HEK293 (cell line): ENCODE data around the gene TACC2.

Experiments
- CTCF ChIA-PET: fragments of 350-600 bp; formaldehyde crosslinking; extraction: SDS; loops from one replicate; lab custom pipeline; 2021; ENCODE audit warnings: antibody characterized with exemption; lab: Yijun Ruan, JAX
- POLR2A ChIA-PET: fragments of 300-600 bp; formaldehyde crosslinking; extraction: SDS; loops from one replicate; lab custom pipeline; 2020; ENCODE audit warnings: antibody characterized with exemption, inconsistent platforms; lab: Yijun Ruan, JAX
- H3K27ac ChIP-seq: fragments of 200-500 bp; sonication (Bioruptor generic); 2 replicates; pipeline ENCODE4 v1.5.1; 2014; ENCODE audit warnings: low read depth, low read length, control low read depth, inconsistent platforms; ENCODE audit errors: extremely low read depth
- H3K36me3 ChIP-seq, 2 experiments: fragments of 200-500 bp in 1 of 2; sonication (Bioruptor generic) in 1 of 2; 1 replicate in 1 of 2; 2 replicates in 1 of 2; pipeline ENCODE4 v1.5.1; 2014 to 2017; ENCODE audit warnings: inconsistent platforms in 2 of 2, low read length in 2 of 2; ENCODE audit not compliant: control insufficient read depth in 2 of 2, insufficient read depth in 1 of 2
- H3K4me1 ChIP-seq: fragments of 200-500 bp; sonication (Bioruptor generic); 2 replicates; pipeline ENCODE4 v1.5.1; 2014; ENCODE audit warnings: mild to moderate bottlenecking, low read length, inconsistent platforms; ENCODE audit not compliant: control insufficient read depth, insufficient read depth
- H3K4me3 ChIP-seq: 2 replicates; pipeline ENCODE4 v1.5.1; 2011; ENCODE audit warnings: low read depth, mild to moderate bottlenecking, control low read depth, low read length, moderate library complexity
- H3K9me3 ChIP-seq: fragments of 200-500 bp; sonication (Bioruptor generic); 2 replicates; pipeline ENCODE4 v1.5.1; 2014; ENCODE audit warnings: low read depth, low read length, inconsistent platforms; ENCODE audit not compliant: control insufficient read depth, insufficient read depth
- FEZF1 ChIP-seq: fragments of 450-650 bp; formaldehyde crosslinking; IDR thresholded peaks from 2 replicates; pipeline ENCODE4 v1.5.1; 2016; ENCODE audit warnings: missing biosample characterization, missing genetic modification characterization
- GLIS1 ChIP-seq: fragments of 450-650 bp; formaldehyde crosslinking; IDR thresholded peaks from 2 replicates; pipeline ENCODE4 v1.5.1; 2016; ENCODE audit warnings: missing biosample characterization, missing genetic modification characterization
- OSR2 ChIP-seq: fragments of 450-650 bp; formaldehyde crosslinking; IDR thresholded peaks from 2 replicates; pipeline ENCODE4 v1.5.1; 2016; ENCODE audit warnings: missing biosample characterization, missing genetic modification characterization
- RBAK ChIP-seq: fragments of 450-650 bp; formaldehyde crosslinking; IDR thresholded peaks from 2 replicates; pipeline ENCODE4 v1.5.1; 2016; ENCODE audit warnings: missing biosample characterization, missing genetic modification characterization
- SCRT2 ChIP-seq: fragments of 450-650 bp; formaldehyde crosslinking; IDR thresholded peaks from 2 replicates; pipeline ENCODE4 v1.5.1; 2016; ENCODE audit warnings: missing biosample characterization, missing genetic modification characterization
- ZBTB26 ChIP-seq: fragments of 450-650 bp; formaldehyde crosslinking; optimal IDR thresholded peaks from 2 replicates; pipeline ENCODE3; 2016; ENCODE audit warnings: missing biosample characterization, mild to moderate bottlenecking, missing genetic modification characterization
- ZNF146 ChIP-seq: fragments of 450-650 bp; formaldehyde crosslinking; IDR thresholded peaks from 2 replicates; pipeline ENCODE4 v1.5.1; 2016; ENCODE audit warnings: missing biosample characterization, missing genetic modification characterization
- ZNF211 ChIP-seq: fragments of 450-650 bp; formaldehyde crosslinking; IDR thresholded peaks from 2 replicates; pipeline ENCODE4 v1.5.1; 2016; ENCODE audit warnings: low read depth, missing biosample characterization, missing genetic modification characterization
- ZNF341 ChIP-seq: fragments of 450-650 bp; formaldehyde crosslinking; IDR thresholded peaks from 2 replicates; pipeline ENCODE4; 2016; ENCODE audit warnings: low read depth, missing biosample characterization, missing genetic modification characterization
- ZNF518A ChIP-seq: fragments of 450-650 bp; formaldehyde crosslinking; conservative IDR thresholded peaks from 2 replicates; pipeline ENCODE4 v1.5.1; 2016; ENCODE audit warnings: low read depth, missing biosample characterization, missing genetic modification characterization
- ZNF623 ChIP-seq: fragments of 450-650 bp; formaldehyde crosslinking; IDR thresholded peaks from 2 replicates; pipeline ENCODE4 v1.5.1; 2016; ENCODE audit warnings: missing biosample characterization, missing genetic modification characterization
- ZNF639 ChIP-seq: fragments of 450-650 bp; formaldehyde crosslinking; IDR thresholded peaks from 2 replicates; pipeline ENCODE4 v1.5.1; 2016; ENCODE audit warnings: missing biosample characterization, missing genetic modification characterization
- ZNF701 ChIP-seq: fragments of 450-650 bp; formaldehyde crosslinking; IDR thresholded peaks from 2 replicates; pipeline ENCODE4 v1.5.1; 2016; ENCODE audit warnings: missing biosample characterization, missing genetic modification characterization
- ZSCAN16 ChIP-seq: fragments of 450-650 bp; formaldehyde crosslinking; IDR thresholded peaks from 2 replicates; pipeline ENCODE4 v1.5.1; 2016; ENCODE audit warnings: missing biosample characterization, missing genetic modification characterization
- ZSCAN5A ChIP-seq: fragments of 450-650 bp; formaldehyde crosslinking; IDR thresholded peaks from 2 replicates; pipeline ENCODE4 v1.5.1; 2016; ENCODE audit warnings: missing biosample characterization, missing genetic modification characterization
- TF ChIP-seq, protein P1 (sequence below): fragments of 450-650 bp; formaldehyde crosslinking; IDR thresholded peaks from 2 replicates; pipeline ENCODE4 v1.5.1; 2016; ENCODE audit warnings: missing biosample characterization, missing genetic modification characterization
- TF ChIP-seq, protein P2 (sequence below): fragments of 450-650 bp; formaldehyde crosslinking; IDR thresholded peaks from 2 replicates; pipeline ENCODE4 v1.5.0; 2017; ENCODE audit warnings: missing biosample characterization, missing genetic modification characterization, borderline replicate concordance
- TF ChIP-seq, protein P3 (sequence below): fragments of 450-650 bp; IDR thresholded peaks from 2 replicates; pipeline ENCODE4 v1.5.1; 2018; ENCODE audit warnings: missing biosample characterization, mild to moderate bottlenecking, missing genetic modification characterization

TACC2 gene

DNA sequence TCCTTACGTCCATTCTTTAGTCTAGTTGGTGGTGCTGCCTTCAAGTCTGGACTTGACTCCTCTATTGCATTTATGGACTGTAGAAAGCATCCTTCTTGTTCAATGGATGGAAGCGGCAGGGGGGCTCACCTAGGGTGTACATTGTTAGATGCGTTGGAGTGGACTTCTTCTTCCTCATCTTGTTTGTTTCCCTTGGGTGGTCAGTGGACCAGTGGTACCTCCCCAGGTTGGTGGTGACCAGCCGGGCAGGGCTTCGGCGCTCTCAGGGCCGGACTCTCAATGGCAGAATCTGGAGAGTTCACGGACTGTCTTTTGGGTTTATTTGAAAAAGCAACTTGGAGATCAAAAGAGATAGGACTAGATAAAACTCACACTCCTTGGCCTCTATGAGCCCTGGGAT is 276.0 kb downstream of the TACC2 start:
- TF ChIP-seq RBAK (tag by site-specific recombination) (no peak), ZSCAN16 (tag by site-specific recombination) (no peak), ZNF211 (tag by site-specific recombination) (no peak), ZSCAN5A (tag by site-specific recombination) (no peak), ZNF146 (tag by site-specific recombination) (no peak), SCRT2 (tag by site-specific recombination) (no peak), FEZF1 (no peak), ZNF518A (tag by site-specific recombination) (no peak), GLIS1 (tag by site-specific recombination) (no peak), ZNF701 (no peak), ZNF341 (tag by site-specific recombination) (no peak), OSR2 (tag by site-specific recombination) (no peak), ZNF623 (tag by site-specific recombination) (no peak), ZBTB26 (tag by site-specific recombination) (no peak), ZNF639 (tag by site-specific recombination) (no peak)
- TF ChIP-seq, protein P1, sequence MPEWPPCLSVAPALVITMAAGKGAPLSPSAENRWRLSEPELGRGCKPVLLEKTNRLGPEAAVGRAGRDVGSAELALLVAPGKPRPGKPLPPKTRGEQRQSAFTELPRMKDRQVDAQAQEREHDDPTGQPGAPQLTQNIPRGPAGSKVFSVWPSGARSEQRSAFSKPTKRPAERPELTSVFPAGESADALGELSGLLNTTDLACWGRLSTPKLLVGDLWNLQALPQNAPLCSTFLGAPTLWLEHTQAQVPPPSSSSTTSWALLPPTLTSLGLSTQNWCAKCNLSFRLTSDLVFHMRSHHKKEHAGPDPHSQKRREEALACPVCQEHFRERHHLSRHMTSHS (tag by site-specific recombination) = no peak
- TF ChIP-seq, protein P2, sequence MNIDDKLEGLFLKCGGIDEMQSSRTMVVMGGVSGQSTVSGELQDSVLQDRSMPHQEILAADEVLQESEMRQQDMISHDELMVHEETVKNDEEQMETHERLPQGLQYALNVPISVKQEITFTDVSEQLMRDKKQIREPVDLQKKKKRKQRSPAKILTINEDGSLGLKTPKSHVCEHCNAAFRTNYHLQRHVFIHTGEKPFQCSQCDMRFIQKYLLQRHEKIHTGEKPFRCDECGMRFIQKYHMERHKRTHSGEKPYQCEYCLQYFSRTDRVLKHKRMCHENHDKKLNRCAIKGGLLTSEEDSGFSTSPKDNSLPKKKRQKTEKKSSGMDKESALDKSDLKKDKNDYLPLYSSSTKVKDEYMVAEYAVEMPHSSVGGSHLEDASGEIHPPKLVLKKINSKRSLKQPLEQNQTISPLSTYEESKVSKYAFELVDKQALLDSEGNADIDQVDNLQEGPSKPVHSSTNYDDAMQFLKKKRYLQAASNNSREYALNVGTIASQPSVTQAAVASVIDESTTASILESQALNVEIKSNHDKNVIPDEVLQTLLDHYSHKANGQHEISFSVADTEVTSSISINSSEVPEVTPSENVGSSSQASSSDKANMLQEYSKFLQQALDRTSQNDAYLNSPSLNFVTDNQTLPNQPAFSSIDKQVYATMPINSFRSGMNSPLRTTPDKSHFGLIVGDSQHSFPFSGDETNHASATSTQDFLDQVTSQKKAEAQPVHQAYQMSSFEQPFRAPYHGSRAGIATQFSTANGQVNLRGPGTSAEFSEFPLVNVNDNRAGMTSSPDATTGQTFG (tag by site-specific recombination) = no peak
- TF ChIP-seq, protein P3, sequence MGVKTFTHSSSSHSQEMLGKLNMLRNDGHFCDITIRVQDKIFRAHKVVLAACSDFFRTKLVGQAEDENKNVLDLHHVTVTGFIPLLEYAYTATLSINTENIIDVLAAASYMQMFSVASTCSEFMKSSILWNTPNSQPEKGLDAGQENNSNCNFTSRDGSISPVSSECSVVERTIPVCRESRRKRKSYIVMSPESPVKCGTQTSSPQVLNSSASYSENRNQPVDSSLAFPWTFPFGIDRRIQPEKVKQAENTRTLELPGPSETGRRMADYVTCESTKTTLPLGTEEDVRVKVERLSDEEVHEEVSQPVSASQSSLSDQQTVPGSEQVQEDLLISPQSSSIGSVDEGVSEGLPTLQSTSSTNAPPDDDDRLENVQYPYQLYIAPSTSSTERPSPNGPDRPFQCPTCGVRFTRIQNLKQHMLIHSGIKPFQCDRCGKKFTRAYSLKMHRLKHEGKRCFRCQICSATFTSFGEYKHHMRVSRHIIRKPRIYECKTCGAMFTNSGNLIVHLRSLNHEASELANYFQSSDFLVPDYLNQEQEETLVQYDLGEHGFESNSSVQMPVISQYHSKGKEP (tag by site-specific recombination) = no peak
- H3K36me3 ChIP-seq = no peaks in the 10 kb centered on the region
- H3K9me3 ChIP-seq = no peaks in the 10 kb centered on the region
- no peak overlapping the region for H3K27ac ChIP-seq
- ChIA-PET POLR2A (no interaction called here), CTCF (interaction anchor here (0.6 to 1.5 kb wide), 3 partner anchors 34 to 170 kb away, joined by 3 to 5 read pairs (median 3); no protein-coding TSS in a partner anchor)
- no peak overlapping the region for H3K4me3 ChIP-seq
- H3K4me1 ChIP-seq = no peaks in the 10 kb centered on the region
